Myocyte (in vitro differentiated cells): ENCODE measurements around the gene TRIML1. TPM values are rescaled to one million over a fixed set of nuclear protein-coding genes. Genes with fewer than 3 reads are reported as not detected.
"Not testable (repeated sequence)": the region's sequence is repeated elsewhere in the genome, so short reads cannot be mapped to it uniquely, and the experiment has no call there.

Experiments used
- DNase-seq: peaks from one replicate; pipeline ENCODE4 v3.0.0-alpha.2; 2012; ENCODE audit warnings: low read depth
- total RNA-seq: library from RNA; depleted of rRNA; stranded (reverse); fragments of >200 nt; gene quantifications from 2 replicates; pipeline ENCODE4 v1.2.3, GENCODE V29; 2014

Gene TRIML1
- total RNA-seq, 1 donor from 2014 or later: not detected

DNA sequence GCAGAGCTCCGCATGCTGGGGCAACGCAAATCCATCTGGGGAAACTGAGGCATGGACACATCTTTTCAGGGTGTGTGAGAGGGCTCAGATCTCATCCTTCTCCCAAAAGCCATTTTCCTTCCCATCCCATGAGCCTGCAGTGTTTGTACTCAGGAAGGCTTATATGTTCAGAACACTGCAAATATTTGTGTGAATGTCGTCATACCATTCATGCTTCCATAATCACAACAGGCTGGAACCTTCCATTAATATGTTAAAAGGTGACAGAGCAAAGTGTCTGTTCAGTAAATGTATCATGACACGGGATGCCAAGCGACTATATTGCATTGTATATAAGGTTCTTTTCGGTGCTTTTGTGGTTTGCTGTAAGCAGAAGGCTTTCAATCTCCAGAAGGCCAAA, 8.5 kb downstream of the TRIML1 start:
- DNase-seq: no peak

DNA sequence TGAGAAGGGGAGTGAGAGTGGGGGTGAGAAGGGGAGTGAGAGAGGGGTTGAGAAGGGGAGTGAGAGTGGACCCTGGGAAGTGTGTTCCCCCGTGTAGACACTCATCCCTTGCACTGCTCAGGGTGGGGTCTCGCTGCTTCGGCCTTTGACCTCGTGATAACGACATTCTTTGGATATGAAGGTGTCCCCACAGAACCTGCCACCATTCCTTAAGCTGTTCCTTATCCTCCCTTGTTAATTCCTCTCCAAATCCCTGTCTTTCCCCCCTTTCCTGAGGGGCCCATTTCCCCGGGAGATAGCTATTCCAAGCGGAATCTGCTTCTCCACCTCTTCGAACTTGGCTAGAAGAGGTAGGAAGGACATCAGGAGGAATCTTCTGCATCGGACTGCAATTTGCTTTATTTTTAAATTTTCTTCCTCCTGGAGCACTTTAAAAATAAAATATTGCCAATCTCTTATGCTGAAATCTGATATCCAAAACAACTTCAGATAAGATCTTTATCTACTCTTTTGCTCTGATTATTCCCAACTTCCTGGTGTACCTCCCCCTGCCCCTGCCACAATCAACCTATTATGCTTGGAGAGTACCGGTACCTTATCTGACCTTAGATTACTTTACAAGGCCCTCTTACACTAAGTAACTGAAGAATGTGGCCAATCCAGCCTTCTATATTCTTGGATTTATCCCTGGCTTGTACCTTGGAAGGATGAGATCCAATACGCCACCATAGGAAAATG, 15.6 kb downstream of the TRIML1 start:
- no peak for DNase-seq

GRCh38 chr4:188158336-188158735, 19.1 kb downstream of the TRIML1 start:
- DNase-seq: no peak

- DNase-seq: not testable (repeated sequence)
Measured at GRCh38 chr4:188159513-188160226, 20.4 kb downstream of the TRIML1 start.

GRCh38 chr4:188160406-188160805, 21.2 kb downstream of the TRIML1 start:
- DNase-seq: no peak

GRCh38 chr4:188161167-188161566, 21.9 kb downstream of the TRIML1 start:
- DNase-seq: no peak

DNA sequence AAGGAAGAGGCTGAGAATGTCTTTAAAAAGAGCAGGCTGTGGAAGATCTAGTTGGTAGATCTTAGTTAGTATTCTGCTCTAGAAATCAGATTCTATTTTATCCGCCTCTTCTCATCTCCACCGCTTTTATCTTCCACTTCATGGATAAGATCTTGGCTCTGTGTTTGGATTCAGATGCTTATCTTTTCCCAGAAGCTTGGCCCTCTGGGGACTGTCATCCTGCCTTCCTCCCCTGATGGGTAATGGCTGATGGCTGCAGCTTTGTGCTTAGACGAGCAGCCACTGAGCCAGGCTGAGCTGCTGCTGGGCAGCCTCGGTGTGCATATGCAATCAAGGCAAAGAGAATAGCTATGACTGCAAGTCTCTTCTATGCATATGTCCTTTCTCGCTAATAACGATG, 23.5 kb downstream of the TRIML1 start:
- DNase-seq: no peak

- DNase-seq: no peak
Measured at GRCh38 chr4:188168726-188169373, 29.6 kb downstream of the TRIML1 start.

DNA sequence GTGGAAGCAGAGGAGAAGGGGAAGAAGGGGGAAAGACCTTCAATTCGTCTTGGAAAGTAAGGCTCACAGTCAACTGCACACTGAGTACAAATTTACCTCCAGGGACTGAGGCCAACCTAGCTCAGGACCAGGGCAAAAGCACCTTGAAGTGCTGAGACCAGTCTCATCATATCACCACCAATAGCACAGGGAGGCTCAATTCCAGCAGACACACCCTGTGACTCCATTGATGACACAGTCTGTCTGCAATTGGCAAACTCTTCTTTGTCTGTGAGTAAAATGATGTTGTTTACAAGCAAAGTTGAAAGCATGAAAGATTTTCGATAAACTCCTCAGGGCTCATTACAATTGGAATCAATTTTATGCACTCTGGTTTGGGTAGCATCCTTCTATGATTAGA, 32.3 kb downstream of the TRIML1 start:
- no peak for DNase-seq

GRCh38 chr4:188175288-188175687, 36.0 kb downstream of the TRIML1 start:
- no peak for DNase-seq

- no peak for DNase-seq
Measured at GRCh38 chr4:188177997-188178675, 38.9 kb downstream of the TRIML1 start.

DNA sequence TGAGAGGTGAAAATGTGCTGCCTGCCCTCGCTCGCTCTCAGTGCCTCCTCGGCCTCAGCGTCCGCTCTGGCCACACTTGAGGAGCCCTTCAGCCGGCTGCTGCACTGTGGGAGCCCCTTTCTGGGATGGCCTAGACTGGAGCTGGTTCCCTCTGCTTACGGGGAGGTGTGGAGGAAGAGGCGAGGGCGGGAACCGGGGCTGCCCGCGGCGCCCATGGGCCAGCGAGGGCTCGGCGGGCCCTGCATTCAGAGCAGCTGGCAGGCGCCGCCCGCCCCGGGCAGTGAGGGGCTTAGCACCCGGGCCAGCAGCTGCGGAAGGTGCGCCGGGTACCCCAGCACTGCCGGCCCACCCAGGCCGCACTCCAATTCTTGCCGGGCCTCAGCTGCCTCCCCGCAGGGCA, 39.6 kb downstream of the TRIML1 start:
- no peak for DNase-seq

- DNase-seq: no peak
Measured at GRCh38 chr4:188187106-188187505, 47.9 kb downstream of the TRIML1 start.

DNA sequence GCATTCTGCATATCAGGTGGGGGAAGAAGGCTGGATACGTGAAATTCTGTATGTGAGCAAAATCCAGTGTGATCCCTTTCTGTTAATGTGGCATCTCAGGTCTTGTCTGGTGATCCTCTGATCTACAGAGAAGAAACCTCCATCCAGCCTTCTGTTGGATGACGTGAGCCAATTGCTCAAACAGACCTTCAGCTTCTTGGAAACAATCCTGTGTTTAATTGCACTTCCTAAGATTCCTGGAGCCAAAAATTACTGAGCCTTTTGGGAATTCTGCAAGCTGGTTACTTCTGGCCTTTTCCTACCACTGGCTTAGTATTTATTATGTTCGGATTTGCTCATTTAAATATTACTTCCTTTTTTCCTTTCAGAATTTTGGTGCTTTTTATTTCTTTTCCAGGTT, 51.2 kb downstream of the TRIML1 start:
- DNase-seq: no peak

- DNase-seq: no peak
Measured at GRCh38 chr4:188194421-188194820, 55.2 kb downstream of the TRIML1 start.

GRCh38 chr4:188195389-188195985, 56.2 kb downstream of the TRIML1 start:
- DNase-seq: no peak

GRCh38 chr4:188196134-188196735, 57.0 kb downstream of the TRIML1 start:
- DNase-seq: no peak
